GM18873 (cell line): Measurements from ENCODE around the gene SUGCT.

Experiments used
- ATAC-seq: cut with Tn5 transposase; IDR thresholded peaks from one replicate; pipeline ENCODE4 v1.9.1; 2021; ENCODE audit warnings: mild to moderate bottlenecking, moderate library complexity, moderate number of reproducible peaks; ENCODE audit not compliant: unreplicated experiment, low FRiP score

Gene SUGCT

GRCh38 chr7:40439686-40440085 is 304.9 kb downstream of the SUGCT start:
- ATAC-seq, result no peak

GRCh38 chr7:40447345-40447744 is 312.5 kb downstream of the SUGCT start:
- ATAC-seq, result no peak

- no peak for ATAC-seq
Observed at GRCh38 chr7:40455485-40455884, 320.7 kb downstream of the SUGCT start.

- ATAC-seq, result no peak
Observed at GRCh38 chr7:40457776-40458480, 323.1 kb downstream of the SUGCT start.

- ATAC-seq, result no peak
Observed at GRCh38 chr7:40463446-40463845, 328.6 kb downstream of the SUGCT start.

GRCh38 chr7:40468891-40469864 is 334.4 kb downstream of the SUGCT start:
- no peak for ATAC-seq

- ATAC-seq, result no peak
Observed at GRCh38 chr7:40470091-40470592, 335.3 kb downstream of the SUGCT start.

- ATAC-seq, result no peak
Observed at GRCh38 chr7:40470817-40471216, 336.0 kb downstream of the SUGCT start.

- no peak for ATAC-seq
Observed at GRCh38 chr7:40471891-40472290, 337.1 kb downstream of the SUGCT start.

GRCh38 chr7:40474790-40475680 is 340.2 kb downstream of the SUGCT start:
- peak; percentile 100 for ATAC-seq

GRCh38 chr7:40475681-40475982 is 340.8 kb downstream of the SUGCT start:
- ATAC-seq, result no peak

- ATAC-seq, result no peak
Observed at GRCh38 chr7:40477094-40477493, 342.3 kb downstream of the SUGCT start.

GRCh38 chr7:40482845-40483244 is 348.0 kb downstream of the SUGCT start:
- no peak for ATAC-seq

- ATAC-seq, result no peak
Observed at GRCh38 chr7:40483630-40484029, 348.8 kb downstream of the SUGCT start.

GRCh38 chr7:40489844-40490602 is 355.2 kb downstream of the SUGCT start:
- no peak for ATAC-seq

GRCh38 chr7:40490603-40490924 is 355.8 kb downstream of the SUGCT start:
- no peak for ATAC-seq

GRCh38 chr7:40492946-40493345 is 358.1 kb downstream of the SUGCT start:
- ATAC-seq, result no peak

GRCh38 chr7:40493609-40494051 is 358.8 kb downstream of the SUGCT start:
- no peak for ATAC-seq

GRCh38 chr7:40498924-40499510 is 364.2 kb downstream of the SUGCT start:
- no peak for ATAC-seq

GRCh38 chr7:40499718-40500117 is 364.9 kb downstream of the SUGCT start:
- ATAC-seq, result no peak
